ENCODE data around the gene ERAS. TPM values are rescaled to one million over a fixed set of nuclear protein-coding genes. Genes with fewer than 3 reads are reported as not detected.
"Not testable (repeated sequence)": the region's sequence is repeated elsewhere in the genome, so short reads cannot be mapped to it uniquely, and the experiment has no call there.

The ERAS gene
- total RNA-seq, 1 donor from 2014 or later = 0.31 TPM

DNA sequence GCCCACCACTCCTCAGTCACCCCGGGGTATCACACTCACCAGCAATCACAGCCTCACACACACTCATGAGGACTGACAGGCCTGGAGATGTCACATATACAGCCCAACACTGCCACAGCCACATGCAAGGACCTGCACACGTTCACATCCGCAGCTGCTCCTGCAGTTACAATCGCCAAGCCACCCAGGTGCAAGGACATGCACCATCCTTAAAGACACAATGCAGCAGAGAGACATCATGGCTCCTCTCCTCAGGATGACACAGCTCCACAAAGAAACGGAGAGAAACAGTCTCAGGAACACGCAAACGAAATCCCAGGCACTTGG lies 8.0 kb downstream of the ERAS start:
- Mint-ChIP-seq H3K9me3 (ENCODE audit: low read depth) (peaks cover 4% of the 10 kb centered on the region), H3K27ac (no peak overlapping the region), H3K36me3 (ENCODE audit: insufficient read depth) (no peaks in the 10 kb centered on the region), H3K4me3 (ENCODE audit: low read depth) (peak overlapping the region; percentile 71), H3K4me1 (ENCODE audit: low read depth) (no peaks in the 10 kb centered on the region), H3K27me3 (peaks cover 48% of the 10 kb centered on the region)
- TF ChIP-seq, protein P1, sequence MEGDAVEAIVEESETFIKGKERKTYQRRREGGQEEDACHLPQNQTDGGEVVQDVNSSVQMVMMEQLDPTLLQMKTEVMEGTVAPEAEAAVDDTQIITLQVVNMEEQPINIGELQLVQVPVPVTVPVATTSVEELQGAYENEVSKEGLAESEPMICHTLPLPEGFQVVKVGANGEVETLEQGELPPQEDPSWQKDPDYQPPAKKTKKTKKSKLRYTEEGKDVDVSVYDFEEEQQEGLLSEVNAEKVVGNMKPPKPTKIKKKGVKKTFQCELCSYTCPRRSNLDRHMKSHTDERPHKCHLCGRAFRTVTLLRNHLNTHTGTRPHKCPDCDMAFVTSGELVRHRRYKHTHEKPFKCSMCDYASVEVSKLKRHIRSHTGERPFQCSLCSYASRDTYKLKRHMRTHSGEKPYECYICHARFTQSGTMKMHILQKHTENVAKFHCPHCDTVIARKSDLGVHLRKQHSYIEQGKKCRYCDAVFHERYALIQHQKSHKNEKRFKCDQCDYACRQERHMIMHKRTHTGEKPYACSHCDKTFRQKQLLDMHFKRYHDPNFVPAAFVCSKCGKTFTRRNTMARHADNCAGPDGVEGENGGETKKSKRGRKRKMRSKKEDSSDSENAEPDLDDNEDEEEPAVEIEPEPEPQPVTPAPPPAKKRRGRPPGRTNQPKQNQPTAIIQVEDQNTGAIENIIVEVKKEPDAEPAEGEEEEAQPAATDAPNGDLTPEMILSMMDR (IDR thresholded peaks at IDR 0.05; ENCODE audit: unreplicated experiment) = no peak
- no peak for DNase-seq (ENCODE audit: low spot score, unreplicated experiment)

DNA sequence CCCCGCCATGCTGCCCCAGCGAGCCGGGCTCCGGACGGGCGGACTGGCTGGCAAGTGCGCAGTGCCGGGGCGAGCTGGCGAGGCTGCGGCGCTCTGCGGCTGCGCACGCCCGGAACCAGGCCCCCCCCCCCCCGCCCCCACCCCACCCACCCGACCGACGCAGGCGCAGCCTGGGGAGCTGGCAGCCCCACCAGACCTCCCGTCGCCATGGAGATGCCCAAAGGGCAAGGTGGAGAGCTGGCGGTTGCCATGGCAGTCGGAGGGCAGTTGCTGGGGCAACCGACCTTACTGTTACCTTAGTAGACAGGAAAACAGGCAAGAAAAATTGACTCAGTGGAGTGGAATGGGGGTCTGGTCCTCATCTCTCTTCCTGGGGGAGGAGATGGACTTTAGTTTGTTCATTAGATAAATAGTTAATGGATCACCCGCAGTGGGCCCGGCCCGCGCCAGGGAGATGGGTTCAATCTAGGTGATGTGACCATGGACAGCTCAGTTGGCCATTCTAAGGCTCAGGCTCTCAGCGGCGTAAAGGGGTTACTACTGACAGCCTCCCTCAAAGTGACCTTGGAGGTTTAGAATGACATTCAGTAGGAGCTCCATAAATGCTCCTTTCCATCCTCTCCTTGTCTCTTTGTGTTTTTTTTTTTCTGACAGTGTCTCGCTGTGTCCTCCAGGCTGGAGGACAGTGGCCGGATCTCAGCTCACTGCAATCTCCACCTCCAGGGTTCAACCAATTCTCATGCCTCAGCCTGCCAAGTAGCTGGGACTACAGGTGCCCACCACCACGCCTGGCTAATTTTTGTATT lies 9.4 kb downstream of the ERAS start, which contains the start of gene PCSK1N:
Gene PCSK1N (minus strand): TSS at position 87 of the 806 bp plus-strand sequence. CDS start 78 bp downstream, at position 9.
- Mint-ChIP-seq H3K27ac (peak within 1 kb of the TSS; percentile 64), H3K36me3 (ENCODE audit: insufficient read depth) (no peaks in the 10 kb centered on the region), H3K9me3 (ENCODE audit: low read depth) (peaks cover 4% of the 10 kb centered on the region), H3K4me3 (ENCODE audit: low read depth) (peak within 1 kb of the TSS; percentile 71), H3K27me3 (peaks cover 36% of the 10 kb centered on the region), H3K4me1 (ENCODE audit: low read depth) (no peaks in the 10 kb centered on the region)
- TF ChIP-seq, protein P1 (IDR thresholded peaks at IDR 0.05; ENCODE audit: unreplicated experiment) = no peak
- no peak for DNase-seq (ENCODE audit: low spot score, unreplicated experiment)

DNA sequence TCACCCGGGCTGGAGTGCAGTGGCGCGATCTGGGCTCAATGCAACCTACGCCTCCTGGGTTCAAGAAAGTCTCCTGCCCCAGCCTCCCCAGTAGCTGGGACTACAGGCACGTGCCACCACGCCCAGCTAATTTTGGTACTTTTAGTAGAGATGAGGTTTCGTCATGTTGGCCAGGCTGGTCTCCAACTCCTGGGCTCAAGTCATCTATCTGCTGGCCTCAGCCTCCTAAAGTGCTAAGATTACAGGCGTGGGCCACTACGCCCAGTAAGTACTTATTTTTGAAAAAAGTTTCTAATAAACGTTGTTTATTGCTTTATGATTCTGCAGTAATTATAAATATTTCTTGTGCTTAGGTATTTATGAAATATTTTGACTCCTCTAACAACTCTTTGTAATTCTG lies 13.4 kb downstream of the ERAS start:
- Mint-ChIP-seq H3K4me3 (ENCODE audit: low read depth) (no peak overlapping the region), H3K4me1 (ENCODE audit: low read depth) (no peaks in the 10 kb centered on the region), H3K9me3 (ENCODE audit: low read depth) (peaks cover 8% of the 10 kb centered on the region), H3K27me3 (peaks cover 7% of the 10 kb centered on the region), H3K36me3 (ENCODE audit: insufficient read depth) (no peaks in the 10 kb centered on the region), H3K27ac (no peak overlapping the region)
- TF ChIP-seq, protein P1 (IDR thresholded peaks at IDR 0.05; ENCODE audit: unreplicated experiment) = no peak
- DNase-seq (ENCODE audit: low spot score, unreplicated experiment) = no peak

DNA sequence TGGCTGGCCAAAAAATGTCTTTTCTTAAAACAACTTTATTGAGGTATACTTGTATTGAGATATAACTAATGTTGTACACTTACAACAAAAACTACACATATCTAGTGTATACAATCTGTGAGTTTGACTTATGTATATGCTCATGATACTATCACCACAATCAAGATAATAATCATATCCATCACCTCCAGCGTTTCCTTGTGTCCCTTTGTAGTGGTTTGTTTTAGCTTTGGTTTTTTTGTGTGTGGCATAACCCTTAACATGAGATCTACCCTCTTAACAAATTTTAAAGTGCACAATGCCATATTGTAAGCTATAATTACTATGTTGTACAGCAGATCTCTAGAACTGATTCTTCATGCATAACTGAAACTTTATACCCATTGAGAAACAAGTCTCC lies 22.5 kb downstream of the ERAS start:
- peaks cover 3% of the 10 kb centered on the region for H3K36me3 Mint-ChIP-seq (ENCODE audit: insufficient read depth)
- no peak overlapping the region for H3K27ac Mint-ChIP-seq
- no peak for DNase-seq (ENCODE audit: low spot score, unreplicated experiment)
- no peaks in the 10 kb centered on the region for H3K27me3 Mint-ChIP-seq
- H3K4me3 Mint-ChIP-seq (ENCODE audit: low read depth) = no peak overlapping the region
- H3K4me1 Mint-ChIP-seq (ENCODE audit: low read depth) = no peaks in the 10 kb centered on the region
- TF ChIP-seq, protein P1 (IDR thresholded peaks at IDR 0.05; ENCODE audit: unreplicated experiment) = no peak
- H3K9me3 Mint-ChIP-seq (ENCODE audit: low read depth) = peaks cover 28% of the 10 kb centered on the region

DNA sequence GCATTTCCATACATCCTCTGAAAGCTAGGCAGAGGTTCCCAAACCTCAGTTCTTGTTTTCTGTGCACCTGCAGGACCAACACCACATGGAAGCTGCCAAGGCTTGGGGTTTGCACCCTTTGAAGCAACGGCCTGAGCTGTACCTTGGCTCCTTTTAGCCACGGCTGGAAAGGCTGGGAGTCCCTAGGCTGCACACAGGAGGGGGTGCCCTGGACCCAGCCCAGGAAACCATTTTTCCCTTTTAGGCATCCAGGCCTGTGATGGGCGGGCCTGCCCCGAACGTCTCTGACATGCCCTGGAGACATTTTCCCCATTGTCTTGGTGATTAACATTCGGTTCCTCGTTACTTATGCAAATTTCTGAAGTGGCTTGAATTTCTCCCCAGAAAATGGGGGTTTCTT lies 26.5 kb downstream of the ERAS start:
- H3K9me3 Mint-ChIP-seq (ENCODE audit: low read depth) = peaks cover 32% of the 10 kb centered on the region
- no peaks in the 10 kb centered on the region for H3K27me3 Mint-ChIP-seq
- H3K4me3 Mint-ChIP-seq (ENCODE audit: low read depth) = no peak overlapping the region
- peaks cover 2% of the 10 kb centered on the region for H3K4me1 Mint-ChIP-seq (ENCODE audit: low read depth)
- no peak for DNase-seq (ENCODE audit: low spot score, unreplicated experiment)
- H3K27ac Mint-ChIP-seq = no peak overlapping the region
- peaks cover 3% of the 10 kb centered on the region for H3K36me3 Mint-ChIP-seq (ENCODE audit: insufficient read depth)
- TF ChIP-seq, protein P1 (IDR thresholded peaks at IDR 0.05; ENCODE audit: unreplicated experiment) = no peak

DNA sequence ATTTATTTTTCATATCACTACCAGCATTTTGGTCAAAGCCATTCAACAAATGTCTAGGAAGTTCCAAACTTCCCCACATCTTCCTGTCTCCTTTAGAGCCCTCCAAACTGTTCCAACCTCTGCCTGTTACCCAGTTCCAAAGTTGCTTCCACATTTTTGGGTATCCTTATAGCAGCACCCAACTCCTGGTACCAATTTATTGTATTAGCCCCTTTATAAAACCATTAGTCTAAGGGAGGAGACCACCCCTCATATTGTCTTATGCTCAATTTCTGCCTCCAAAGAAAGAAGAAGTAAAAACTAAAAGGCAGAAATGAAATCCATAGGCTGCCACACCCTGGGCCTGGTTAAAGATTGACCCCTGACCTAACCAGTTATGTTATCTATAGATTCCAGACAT lies 27.2 kb downstream of the ERAS start:
- not testable (repeated sequence) for DNase-seq (ENCODE audit: low spot score, unreplicated experiment); H3K27ac Mint-ChIP-seq; H3K4me3 Mint-ChIP-seq (ENCODE audit: low read depth); H3K4me1 Mint-ChIP-seq (ENCODE audit: low read depth); H3K27me3 Mint-ChIP-seq; H3K36me3 Mint-ChIP-seq (ENCODE audit: insufficient read depth)
- peaks cover 32% of the 10 kb centered on the region for H3K9me3 Mint-ChIP-seq (ENCODE audit: low read depth)

DNA sequence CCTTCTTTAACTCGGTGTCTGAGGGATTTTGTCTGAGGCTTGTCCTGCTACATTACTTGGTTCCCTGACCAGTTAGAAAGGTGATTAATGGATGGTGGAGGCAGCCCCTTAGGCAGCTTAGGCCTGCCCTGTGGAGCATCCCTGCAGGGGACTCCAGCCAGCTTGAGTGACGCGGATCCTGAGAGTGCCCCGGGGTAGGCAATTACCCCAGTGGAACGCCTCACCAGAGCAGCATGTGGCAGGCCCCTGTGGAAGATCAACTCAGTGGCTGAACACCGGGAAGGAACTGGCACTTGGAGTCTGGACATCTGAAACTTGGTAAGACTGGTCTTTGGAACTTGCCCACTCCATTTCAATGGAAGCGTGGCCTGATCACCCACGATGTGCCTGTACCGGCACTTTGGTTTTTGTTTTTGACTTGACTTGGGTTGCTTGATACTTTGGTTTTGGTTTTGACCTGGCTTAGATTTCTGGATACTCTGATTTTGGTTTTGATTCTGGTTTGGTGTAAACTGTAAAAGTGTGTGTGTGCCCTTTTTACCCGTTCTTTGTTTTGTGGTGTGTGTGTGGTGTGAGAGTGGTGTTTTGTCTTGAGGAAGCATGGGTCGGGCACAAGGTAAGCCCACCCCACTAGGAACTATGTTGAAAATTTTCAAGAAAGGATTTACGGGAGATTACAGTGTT lies 27.9 kb downstream of the ERAS start:
- not testable (repeated sequence) for H3K4me1 Mint-ChIP-seq (ENCODE audit: low read depth); H3K36me3 Mint-ChIP-seq (ENCODE audit: insufficient read depth); H3K4me3 Mint-ChIP-seq (ENCODE audit: low read depth); H3K27ac Mint-ChIP-seq; DNase-seq (ENCODE audit: low spot score, unreplicated experiment); H3K27me3 Mint-ChIP-seq
- H3K9me3 Mint-ChIP-seq (ENCODE audit: low read depth) = peaks cover 28% of the 10 kb centered on the region

Data from progenitor cell of endocrine pancreas (in vitro differentiated cells).